T-cell (primary cell): ENCODE results near the gene CLIP1. TPM values are rescaled to one million over a fixed set of nuclear protein-coding genes. Genes with fewer than 3 reads are reported as not detected.
A peak's percentile ranks its signal among the peaks of the same experiment; 100 is the strongest.

Source experiments
- ATAC-seq, 4 experiments: fragments of 200-7000 bp in 3 of 4; fragments of 150-1000 bp in 1 of 4; cut with Tn5 transposase; replicated peaks in 1 of 4; 1 replicate in 3 of 4; 2 replicates in 1 of 4; pipeline ENCODE4 v1.10.0; 2021; ENCODE audit warnings: moderate library complexity in 3 of 4, mild to moderate bottlenecking in 2 of 4, moderate number of reproducible peaks in 1 of 4
- CTCF ChIA-PET, 2 donors: fragments of 300-600 bp; sonication (Branson Sonifier 250); formaldehyde crosslinking; loops; one replicate each; lab custom pipeline; 2022; ENCODE audit warnings: antibody characterized with exemption in 2 of 2; lab: Charles Lee
- POLR2A ChIA-PET, 2 donors: fragments of 300-600 bp; sonication (Branson Sonifier 250); formaldehyde crosslinking; loops; one replicate each; lab custom pipeline; 2022; ENCODE audit warnings: antibody characterized with exemption in 2 of 2; lab: Charles Lee
- DNase-seq, 35 experiments: peaks; one replicate each; pipeline versions ENCODE4 v3.0.0 to v3.0.0-alpha.2; 2013 to 2023
- H3K27ac ChIP-seq: one replicate; pipeline ENCODE4 v1.5.1; 2013; ENCODE audit warnings: low read length
- H3K27me3 ChIP-seq, 2 experiments: replicated peaks in 1 of 2; 1 replicate in 1 of 2; 2 replicates in 1 of 2; pipeline versions ENCODE4 v1.6.1 to v1.7.0; 2013; ENCODE audit warnings: low read length in 1 of 2, mixed read lengths in 1 of 2; ENCODE audit not compliant: control insufficient read depth in 2 of 2, insufficient read depth in 2 of 2; ENCODE audit errors: extremely low read depth in 1 of 2
- H3K36me3 ChIP-seq, 2 donors: 1 replicate in 1 of 2; 2 replicates in 1 of 2; pipeline versions ENCODE4 v1.6.1 to v1.7.0; 2013; ENCODE audit warnings: low read length in 1 of 2; ENCODE audit not compliant: control insufficient read depth in 2 of 2, insufficient read depth in 1 of 2; ENCODE audit errors: extremely low read depth in 1 of 2
- H3K4me1 ChIP-seq, 2 experiments: 1 replicate in 1 of 2; 2 replicates in 1 of 2; pipeline versions ENCODE4 v1.6.1 to v1.7.0; 2013; ENCODE audit warnings: low read length in 2 of 2, mixed read lengths in 1 of 2; ENCODE audit not compliant: insufficient read depth in 2 of 2, control insufficient read depth in 1 of 2; ENCODE audit errors: extremely low read depth in 1 of 2
- H3K4me3 ChIP-seq, 2 donors: 1 replicate in 1 of 2; 2 replicates in 1 of 2; pipeline versions ENCODE4 v1.5.1 to v1.7.0; 2013; ENCODE audit warnings: mild to moderate bottlenecking in 2 of 2, low read length in 1 of 2, moderate library complexity in 1 of 2; ENCODE audit not compliant: control insufficient read depth in 1 of 2; ENCODE audit errors: extremely low read depth in 1 of 2
- H3K9me3 ChIP-seq: 2 replicates; pipeline ENCODE4 v1.7.0; 2013
- H3K27ac Mint-ChIP-seq, 2 donors: one replicate each; pipeline ENCODE4 v1.8.0; 2020 to 2021; ENCODE audit warnings: mild to moderate bottlenecking in 2 of 2, mixed read lengths in 2 of 2
- H3K27me3 Mint-ChIP-seq, 2 donors: one replicate each; pipeline ENCODE4 v1.8.0; 2021 to 2022; ENCODE audit warnings: mixed read lengths in 2 of 2
- H3K36me3 Mint-ChIP-seq: one replicate; pipeline ENCODE4 v1.8.0; 2021; ENCODE audit warnings: mixed read lengths
- H3K4me1 Mint-ChIP-seq, 3 donors: one replicate each; pipeline ENCODE4 v1.8.0; 2020 to 2022; ENCODE audit warnings: mixed read lengths in 3 of 3, mild to moderate bottlenecking in 1 of 3
- H3K4me3 Mint-ChIP-seq, 3 donors: one replicate each; pipeline ENCODE4 v1.8.0; 2020 to 2022; ENCODE audit warnings: mild to moderate bottlenecking in 3 of 3, mixed read lengths in 3 of 3, moderate library complexity in 3 of 3
- H3K9me3 Mint-ChIP-seq, 3 donors: one replicate each; pipeline ENCODE4 v1.8.0; 2020 to 2022; ENCODE audit warnings: mixed read lengths in 3 of 3
- WGBS: methylation state at CpG from one replicate; pipeline ENCODE4 v1.1.5; 2013; ENCODE audit warnings: missing lambda C conversion rate; ENCODE audit not compliant: insufficient coverage; 5-methylcytosine and 5-hydroxymethylcytosine counted together
- total RNA-seq, 35 experiments: library from RNA in 6 of 35; stranded (reverse) in 6 of 35; fragments of 120-200 nt in 1 of 35; gene quantifications; one replicate each; pipeline versions ENCODE4 v1.2.1 to v1.2.4 and lab custom pipeline; 2013 to 2026

CLIP1 gene
- total RNA-seq, 5 donors from 2014 or later (not counting 1 experiment from before 2014, with no cell fraction given) = 47.2 to 69.5 (median 59.4) TPM

GRCh38 chr12:122228092-122228491, 194.4 kb downstream of the CLIP1 start:
- peak overlapping the region; percentile 68 to 90 (median 75) for H3K4me3 Mint-ChIP-seq
- peaks cover 36% of the 10 kb centered on the region for H3K36me3 Mint-ChIP-seq
- H3K4me1 ChIP-seq = peaks cover 10 to 43% of the 10 kb centered on the region in 2 experiments
- peak overlapping the region; percentile 13 to 41 for H3K27ac Mint-ChIP-seq
- CTCF ChIA-PET = interaction anchor here in 1 of 2 donors (0.9 to 2.0 kb wide), 2 partner anchors 16 to 128 kb away, joined by 4 to 19 read pairs; no protein-coding TSS in a partner anchor
- H3K4me1 Mint-ChIP-seq = peaks cover 34 to 40% (median 39%) of the 10 kb centered on the region in 3 donors
- no peaks in the 10 kb centered on the region for H3K9me3 Mint-ChIP-seq
- H3K27me3 Mint-ChIP-seq = no peaks in the 10 kb centered on the region
- ATAC-seq (no peak), DNase-seq (no peak)
- peaks cover 0 to 43% of the 10 kb centered on the region in 2 donors for H3K36me3 ChIP-seq
- peak overlapping the region; percentile 30 for H3K27ac ChIP-seq
- 43% methylated on average over 4 of the region's 5 CpGs for WGBS
- POLR2A ChIA-PET = no interaction called here
- no peaks in the 10 kb centered on the region for H3K9me3 ChIP-seq
- H3K27me3 ChIP-seq = no peaks in the 10 kb centered on the region
- peak overlapping the region in 1 of 2 donors; percentile 37 for H3K4me3 ChIP-seq

GRCh38 chr12:122227341-122227740, 195.1 kb downstream of the CLIP1 start:
- ChIA-PET POLR2A (interaction anchor here in 1 of 2 donors (0.6 to 1.7 kb wide), 2 partner anchors 40 to 270 kb away, joined by 3 to 4 read pairs; no protein-coding TSS in a partner anchor), CTCF (interaction anchor here (0.5 to 3.1 kb wide), 9 partner anchors 10 to 1404 kb away, joined by 3 to 28 read pairs (median 3); partner anchors contain the start of gene VPS33A (in 1 of the 2))
- Histone ChIP-seq H3K4me3 (peak overlapping the region in 1 of 2 donors; percentile 37), H3K36me3 (peaks cover 0 to 43% of the 10 kb centered on the region in 2 donors), H3K4me1 (peaks cover 10 to 48% of the 10 kb centered on the region in 2 experiments), H3K27me3 (no peaks in the 10 kb centered on the region), H3K27ac (peak overlapping the region; percentile 11), H3K9me3 (no peaks in the 10 kb centered on the region)
- Mint-ChIP-seq H3K36me3 (peaks cover 36% of the 10 kb centered on the region), H3K27ac (peak overlapping the region; percentile 75 to 83), H3K4me3 (peak overlapping the region; percentile 68 to 90 (median 75)), H3K9me3 (no peaks in the 10 kb centered on the region), H3K27me3 (no peaks in the 10 kb centered on the region), H3K4me1 (peaks cover 40 to 45% (median 43%) of the 10 kb centered on the region in 3 donors)
- peak in 34 of 35 experiments; percentile 34 to 86 (median 61) for DNase-seq
- ATAC-seq = peak in 2 of 4 experiments; percentile 4 to 9
- WGBS = 24% methylated on average over 16 of the region's 17 CpGs

GRCh38 chr12:122226366-122227125, 195.9 kb downstream of the CLIP1 start:
- no peaks in the 10 kb centered on the region for H3K27me3 ChIP-seq
- ATAC-seq = no peak
- H3K4me3 Mint-ChIP-seq = peak overlapping the region; percentile 68 to 90 (median 75)
- peak overlapping the region in 1 of 2 donors; percentile 75 for H3K27ac Mint-ChIP-seq
- H3K27me3 Mint-ChIP-seq = no peaks in the 10 kb centered on the region
- ChIA-PET CTCF (interaction anchor here (0.5 to 3.1 kb wide), 9 partner anchors 14 to 549 kb away, joined by 3 to 28 read pairs (median 6); partner anchors contain the start of gene VPS33A (in 1 of the 2)), POLR2A (interaction anchor here (0.5 to 3.2 kb wide), 7 partner anchors 18 to 671 kb away, joined by 3 to 13 read pairs (median 4); partner anchors contain the start of genes RSRC2 (in 1 of the 2) and ZCCHC8 (in 1 of the 2))
- peaks cover 5 to 43% of the 10 kb centered on the region in 2 donors for H3K36me3 ChIP-seq
- H3K27ac ChIP-seq = no peak overlapping the region
- no peaks in the 10 kb centered on the region for H3K9me3 ChIP-seq
- peaks cover 35% of the 10 kb centered on the region for H3K36me3 Mint-ChIP-seq
- H3K4me1 ChIP-seq = peaks cover 10 to 48% of the 10 kb centered on the region in 2 experiments
- DNase-seq = no peak
- 13% methylated on average over 50 of the region's 55 CpGs for WGBS
- H3K4me3 ChIP-seq = peak overlapping the region; percentile 37 to 52
- H3K4me1 Mint-ChIP-seq = peaks cover 40 to 51% (median 46%) of the 10 kb centered on the region in 3 donors
- no peaks in the 10 kb centered on the region for H3K9me3 Mint-ChIP-seq

- Histone ChIP-seq H3K9me3 (no peaks in the 10 kb centered on the region), H3K27me3 (no peaks in the 10 kb centered on the region), H3K4me1 (peaks cover 10 to 48% of the 10 kb centered on the region in 2 experiments), H3K27ac (peak within 1 kb of the TSS; percentile 91), H3K4me3 (peak within 1 kb of the TSS; percentile 90 to 96), H3K36me3 (peaks cover 5 to 43% of the 10 kb centered on the region in 2 donors)
- H3K27ac Mint-ChIP-seq = peak within 1 kb of the TSS; percentile 85 to 89
- H3K9me3 Mint-ChIP-seq = no peaks in the 10 kb centered on the region
- no peaks in the 10 kb centered on the region for H3K27me3 Mint-ChIP-seq
- peak within 1 kb of the TSS; percentile 82 to 90 (median 87) for H3K4me3 Mint-ChIP-seq
- ChIA-PET POLR2A (interaction anchor here (0.5 to 3.2 kb wide), 7 partner anchors 19 to 426 kb away, joined by 3 to 13 read pairs (median 4); partner anchors contain the start of genes RSRC2 (in 1 of the 2) and ZCCHC8 (in 1 of the 2)), CTCF (interaction anchor here (0.6 to 3.1 kb wide), 6 partner anchors 19 to 1273 kb away, joined by 3 to 28 read pairs (median 4); partner anchors contain the start of genes VPS33A (in 1 of the 2) and ZCCHC8 (in 1 of the 2))
- under 1% methylated on average over 58 of the region's 74 CpGs for WGBS
- peaks cover 40 to 57% (median 51%) of the 10 kb centered on the region in 3 donors for H3K4me1 Mint-ChIP-seq
- peak; percentile 89 to 95 (median 94) for ATAC-seq
- H3K36me3 Mint-ChIP-seq = peaks cover 36% of the 10 kb centered on the region
- DNase-seq = peak; percentile 97 to 100 (median 100)
These were observed 196.6 kb downstream of the CLIP1 start, which contains the start of gene DIABLO for GRCh38 chr12:122225683-122226365. Gene DIABLO, minus strand, starts transcription at chr12:122226052. Its CDS starts 38 bp downstream, at chr12:122226014.

Other genes with a start within 250 kb of the CLIP1 start
- gene IL31, start 248.4 kb downstream of the CLIP1 start, total RNA-seq = not detected
- gene LRRC43, start 239.5 kb downstream of the CLIP1 start, total RNA-seq = under 1 TPM in 2 of 5 donors, not detected in 3; 0.44 to 0.66 TPM
- 1 to 10 TPM in 2 of 5 donors, under 1 TPM in 2, not detected in 1; 0.35 to 1.4 (median 0.88) TPM for gene B3GNT4, start 219.0 kb downstream of the CLIP1 start, total RNA-seq
- gene DIABLO, start 196.6 kb downstream of the CLIP1 start, total RNA-seq = 10 to 100 TPM; 39.8 to 85.1 (median 41.3) TPM
- 10 to 100 TPM; 22.7 to 35.0 (median 29.5) TPM for gene VPS33A, start 156.2 kb downstream of the CLIP1 start, total RNA-seq
- gene ZCCHC8, start 78.3 kb upstream of the CLIP1 start, total RNA-seq = 10 to 100 TPM; 41.9 to 49.5 (median 45.3) TPM
- gene RSRC2, start 104.3 kb upstream of the CLIP1 start, total RNA-seq = 100 to 1,000 TPM in 3 of 5 donors, 10 to 100 TPM in 2; 92.8 to 237 (median 108) TPM
- 10 to 100 TPM; 26.2 to 35.7 (median 29.2) TPM for gene KNTC1, start 104.6 kb upstream of the CLIP1 start, total RNA-seq